Measurements from ENCODE around the gene ZNF197.
"Not testable (repeated sequence)": the region's sequence is repeated elsewhere in the genome, so short reads cannot be mapped to it uniquely, and the experiment has no call there.

Gene ZNF197

DNA sequence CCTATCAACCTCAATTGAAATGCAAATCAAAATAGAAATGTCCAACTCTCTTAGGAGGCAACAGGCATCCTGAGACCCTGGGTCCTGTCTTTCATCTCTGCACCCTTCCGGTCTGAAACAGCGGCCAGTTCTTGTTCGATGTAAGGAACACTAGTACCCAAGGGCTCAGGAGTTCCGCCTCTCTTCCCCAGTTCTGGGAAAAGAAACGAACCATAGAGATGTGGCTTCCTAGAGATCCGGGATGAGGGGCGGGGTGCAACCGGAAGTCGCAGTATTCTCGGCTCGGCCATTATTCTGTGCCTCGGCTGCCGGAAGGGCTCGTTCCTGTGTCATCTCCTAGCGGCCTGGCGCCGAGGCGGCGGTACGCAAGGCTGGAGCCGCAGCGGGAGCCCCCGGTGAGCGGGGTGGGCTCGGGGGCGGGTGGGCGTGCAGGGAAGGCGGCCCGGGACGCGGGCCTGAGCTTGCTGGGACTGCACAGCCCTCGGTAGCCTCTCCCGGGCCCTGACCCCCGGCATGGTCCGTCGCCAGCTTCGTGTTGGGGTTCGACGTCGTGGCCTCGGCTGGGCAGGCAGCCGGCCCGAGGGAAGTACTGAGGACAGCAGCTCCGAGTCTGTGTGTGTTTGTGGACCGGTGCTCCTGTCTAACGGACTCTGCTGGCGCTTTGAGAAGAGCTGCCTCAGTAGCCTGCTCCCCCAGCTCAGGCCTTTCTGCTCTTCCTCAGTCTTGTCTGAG, at the start of gene ZNF197:
TSS of gene ZNF197 (plus strand) at position 288 of the 732 bp plus-strand sequence. CDS start 4,119 bp downstream, outside the sequence.
- TF ChIP-seq, protein P1, sequence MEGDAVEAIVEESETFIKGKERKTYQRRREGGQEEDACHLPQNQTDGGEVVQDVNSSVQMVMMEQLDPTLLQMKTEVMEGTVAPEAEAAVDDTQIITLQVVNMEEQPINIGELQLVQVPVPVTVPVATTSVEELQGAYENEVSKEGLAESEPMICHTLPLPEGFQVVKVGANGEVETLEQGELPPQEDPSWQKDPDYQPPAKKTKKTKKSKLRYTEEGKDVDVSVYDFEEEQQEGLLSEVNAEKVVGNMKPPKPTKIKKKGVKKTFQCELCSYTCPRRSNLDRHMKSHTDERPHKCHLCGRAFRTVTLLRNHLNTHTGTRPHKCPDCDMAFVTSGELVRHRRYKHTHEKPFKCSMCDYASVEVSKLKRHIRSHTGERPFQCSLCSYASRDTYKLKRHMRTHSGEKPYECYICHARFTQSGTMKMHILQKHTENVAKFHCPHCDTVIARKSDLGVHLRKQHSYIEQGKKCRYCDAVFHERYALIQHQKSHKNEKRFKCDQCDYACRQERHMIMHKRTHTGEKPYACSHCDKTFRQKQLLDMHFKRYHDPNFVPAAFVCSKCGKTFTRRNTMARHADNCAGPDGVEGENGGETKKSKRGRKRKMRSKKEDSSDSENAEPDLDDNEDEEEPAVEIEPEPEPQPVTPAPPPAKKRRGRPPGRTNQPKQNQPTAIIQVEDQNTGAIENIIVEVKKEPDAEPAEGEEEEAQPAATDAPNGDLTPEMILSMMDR (IDR thresholded peaks at IDR 0.05) = no peak
- peak; percentile 90 for DNase-seq (ENCODE audit: low spot score)
- peak within 1 kb of the TSS; percentile 82 to 96 for H3K27ac ChIP-seq
- H3K4me3 ChIP-seq = peak within 1 kb of the TSS; percentile 99

DNA sequence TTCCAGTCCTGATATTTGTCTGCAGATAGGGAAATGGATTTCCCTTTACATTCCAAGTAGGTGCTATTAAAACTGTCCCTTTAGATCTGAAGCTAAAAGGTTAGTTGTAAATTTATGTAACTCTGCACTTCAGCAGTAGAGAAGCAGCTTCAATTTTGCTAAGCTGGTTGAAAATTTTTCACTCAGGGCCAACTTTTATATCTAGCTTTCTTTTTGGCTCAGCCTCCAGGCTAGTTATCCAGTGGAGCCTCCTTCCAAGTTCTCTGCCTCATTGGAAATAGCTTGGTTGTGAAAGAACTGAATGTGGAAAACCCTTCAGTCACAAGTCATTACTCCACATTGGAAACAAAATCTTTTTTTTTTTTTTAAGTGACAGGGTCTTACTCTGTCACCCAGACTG, 48.2 kb upstream of the ZNF197 start:
- no peak for DNase-seq (ENCODE audit: low spot score)
- Histone ChIP-seq H3K4me3 (no peak overlapping the region), H3K27ac (no peak overlapping the region)
- TF ChIP-seq, protein P1 (IDR thresholded peaks at IDR 0.05) = no peak

DNA sequence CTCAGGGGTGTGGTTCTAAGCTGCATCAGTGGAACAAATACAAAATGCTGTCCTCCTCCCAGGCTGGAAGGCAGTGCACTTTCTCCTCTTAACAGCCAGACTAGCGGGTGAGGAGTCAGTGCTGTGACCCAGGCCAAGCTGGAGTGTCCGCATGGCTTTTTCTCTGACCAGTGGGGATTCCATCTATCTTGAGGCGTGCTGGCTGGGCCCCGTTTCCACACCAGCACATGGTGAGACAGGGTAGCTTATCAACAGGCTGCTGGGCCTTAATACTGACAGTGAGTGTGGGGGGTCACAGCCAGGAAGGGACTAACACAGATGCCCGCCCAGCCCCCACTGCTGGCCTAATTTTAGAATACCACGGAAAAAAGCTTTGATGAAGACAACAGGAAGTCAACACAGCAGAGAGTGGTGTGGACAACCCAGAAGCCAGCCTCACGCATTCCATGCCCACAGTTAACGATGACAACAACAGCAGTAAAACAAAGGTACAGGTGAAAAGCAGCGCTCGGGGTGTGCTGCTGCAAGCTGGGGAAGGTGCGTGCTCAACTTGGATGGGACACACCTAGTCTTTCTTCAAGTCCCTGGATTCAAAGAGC, 47.4 kb upstream of the ZNF197 start:
- not testable (repeated sequence) for DNase-seq (ENCODE audit: low spot score); H3K4me3 ChIP-seq; H3K27ac ChIP-seq

DNA sequence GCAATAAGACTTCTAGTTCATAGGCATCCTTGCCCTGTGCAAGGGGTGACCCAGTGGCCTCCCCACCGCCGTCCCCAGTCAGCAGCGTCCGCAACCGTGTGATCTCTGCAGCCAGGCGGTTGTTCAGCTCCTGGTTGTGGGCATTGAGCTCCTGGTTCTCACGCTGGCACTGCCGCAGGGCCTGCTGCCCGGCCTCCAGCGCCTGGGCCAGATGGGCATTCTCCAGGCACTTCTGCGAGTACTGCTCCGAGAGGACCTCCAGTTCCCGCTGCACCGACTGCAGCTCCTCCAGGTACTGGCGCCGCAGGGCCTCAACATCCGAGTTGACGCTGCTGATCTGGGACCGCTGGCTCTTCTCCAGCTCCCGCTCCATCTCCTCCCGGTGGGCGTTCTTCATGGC, 46.5 kb upstream of the ZNF197 start:
- not testable (repeated sequence) for DNase-seq (ENCODE audit: low spot score); H3K4me3 ChIP-seq; H3K27ac ChIP-seq

DNA sequence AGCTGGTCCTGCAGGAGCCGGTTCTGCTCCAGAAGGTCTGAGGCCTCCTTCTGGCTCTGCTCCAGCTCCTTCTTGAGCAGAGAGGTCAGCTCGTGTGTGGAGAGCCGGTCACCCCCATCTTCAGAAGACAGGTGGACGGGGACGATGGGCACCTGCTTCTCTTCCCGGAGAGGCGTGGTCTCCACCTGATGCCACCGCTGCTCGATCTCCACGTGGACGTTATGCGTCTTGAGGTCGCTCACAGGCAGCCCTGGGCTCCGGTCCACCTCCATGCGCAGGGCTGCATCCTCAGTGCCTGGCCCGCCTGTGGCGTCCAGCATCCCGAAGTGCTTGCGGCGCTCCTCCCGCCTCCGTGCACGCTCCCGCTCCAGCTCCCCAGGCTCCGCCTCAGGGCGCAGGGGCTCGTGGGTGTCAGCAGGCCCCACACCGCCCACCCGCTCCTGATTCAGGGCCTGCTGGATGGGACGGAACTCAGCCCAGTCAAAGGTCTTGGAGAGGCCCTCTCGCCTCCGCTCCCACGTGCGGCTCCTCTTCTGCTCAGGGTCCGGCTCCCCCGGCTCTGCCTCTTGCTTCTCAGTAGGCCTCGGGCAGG, 45.8 kb upstream of the ZNF197 start:
- DNase-seq (ENCODE audit: low spot score); H3K27ac ChIP-seq; H3K4me3 ChIP-seq: not testable (repeated sequence)

DNA sequence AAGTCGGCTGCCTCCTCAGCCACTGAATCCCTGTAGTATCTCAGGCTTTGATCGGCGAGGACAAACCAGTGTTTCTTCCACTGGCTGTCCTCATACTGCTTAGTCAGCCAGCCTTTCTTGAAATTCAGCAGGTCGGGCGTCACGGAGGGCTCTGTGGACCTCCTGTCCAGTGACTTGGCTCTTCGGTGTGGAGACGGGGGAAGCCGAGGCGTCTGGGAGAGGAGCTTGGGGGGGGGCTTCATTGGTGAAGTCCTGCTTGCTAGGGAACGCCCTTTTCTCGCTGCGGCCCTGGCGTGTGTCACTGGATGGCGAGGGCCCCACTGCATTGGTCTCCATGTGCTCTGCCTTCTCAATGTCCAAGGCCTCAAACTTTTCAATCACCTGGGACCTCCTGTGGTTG, 45.1 kb upstream of the ZNF197 start:
- not testable (repeated sequence) for H3K27ac ChIP-seq; H3K4me3 ChIP-seq; DNase-seq (ENCODE audit: low spot score)

DNA sequence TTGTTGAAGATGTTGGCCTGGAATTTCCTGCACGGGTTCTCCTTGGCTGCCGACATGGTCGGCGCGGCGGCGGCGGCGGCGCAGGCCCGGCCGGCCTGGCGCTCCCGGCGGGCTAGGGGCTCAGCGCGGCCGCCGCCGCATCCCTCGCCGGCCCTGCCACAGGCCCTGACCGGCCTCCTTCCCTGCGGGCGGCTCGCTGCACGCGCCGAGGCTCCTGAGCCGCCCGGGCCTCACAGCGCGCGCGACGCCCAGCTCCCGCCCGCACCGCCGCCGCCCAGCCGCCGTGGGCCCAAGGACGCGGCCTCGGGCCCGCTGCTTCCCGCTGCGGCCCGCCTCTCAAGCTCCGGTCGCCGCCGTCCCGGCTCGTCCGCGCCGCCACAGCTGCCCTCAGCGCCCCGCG, 43.9 kb upstream of the ZNF197 start:
- H3K27ac ChIP-seq; DNase-seq (ENCODE audit: low spot score); H3K4me3 ChIP-seq: not testable (repeated sequence)

DNA sequence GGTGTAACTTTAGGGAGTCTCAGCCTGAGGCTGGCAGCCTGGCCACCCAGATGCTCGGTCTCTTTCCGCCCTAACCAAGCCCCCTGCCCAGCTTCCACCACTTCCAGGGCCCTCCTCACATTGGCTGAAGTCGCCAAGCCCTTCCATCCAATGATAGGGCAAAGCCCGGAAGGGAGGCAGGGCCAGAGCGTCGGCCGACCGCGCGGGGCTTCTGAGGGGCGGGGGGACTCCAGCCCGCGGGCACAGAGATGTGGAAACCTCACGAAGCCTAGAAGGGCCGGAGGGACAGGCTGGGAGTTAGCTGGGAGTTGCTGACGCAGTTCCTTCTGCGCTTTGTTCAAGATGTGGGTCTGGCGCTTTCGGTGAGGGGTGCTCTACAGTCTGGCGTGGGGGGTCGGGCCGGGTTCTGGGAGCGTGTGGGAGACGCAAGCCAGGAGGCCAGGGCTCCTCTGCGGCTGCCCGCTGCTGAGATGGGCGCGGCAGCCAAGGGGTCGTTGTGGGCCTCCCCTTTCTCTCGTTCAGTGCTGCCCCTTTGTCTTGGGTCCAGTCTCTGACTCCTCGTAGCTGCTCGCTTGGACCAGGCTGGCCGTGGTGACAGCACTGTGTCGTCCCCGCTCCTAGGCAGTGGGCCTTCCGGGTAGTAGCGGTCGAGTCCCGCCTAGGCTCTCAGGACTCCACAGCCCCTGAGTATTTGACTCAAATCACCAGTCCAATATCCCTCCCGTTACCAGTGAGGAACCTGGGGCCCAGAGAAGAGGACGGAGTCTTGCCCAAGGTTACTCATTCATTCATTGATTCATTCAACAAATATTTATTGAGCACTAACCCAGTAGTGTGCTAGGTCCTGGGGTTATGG, 40.0 kb upstream of the ZNF197 start, which contains the start of gene ZNF660:
TSS of gene ZNF660 (plus strand) at position 319 of the 856 bp plus-strand sequence. CDS start 9,230 bp downstream, outside the sequence.
- DNase-seq (ENCODE audit: low spot score) = peak; percentile 80
- TF ChIP-seq, protein P1 (IDR thresholded peaks at IDR 0.05) = no peak
- Histone ChIP-seq H3K27ac (peak within 1 kb of the TSS; percentile 61 to 79), H3K4me3 (peak within 1 kb of the TSS; percentile 77)

DNA sequence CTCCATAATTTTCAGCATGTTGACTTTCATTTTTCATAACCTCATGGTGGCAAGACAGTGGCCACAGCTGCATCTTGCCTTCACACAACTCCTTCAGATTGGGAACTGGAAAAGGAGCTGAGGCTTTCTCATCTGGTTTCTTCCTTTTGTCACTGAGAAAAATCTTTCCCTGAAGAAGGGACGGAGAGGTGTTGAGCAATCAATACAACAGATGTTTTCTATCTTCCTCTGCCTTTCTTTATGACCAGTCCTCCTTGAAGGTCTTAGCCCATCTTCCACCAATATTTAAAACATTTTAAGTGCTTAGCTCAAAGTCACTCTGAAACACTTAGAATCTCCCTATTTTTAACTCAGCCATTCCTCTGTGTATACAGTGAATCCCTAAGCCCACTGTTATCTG, 28.2 kb upstream of the ZNF197 start:
- TF ChIP-seq, protein P1 (IDR thresholded peaks at IDR 0.05) = no peak
- Histone ChIP-seq H3K4me3 (no peak overlapping the region), H3K27ac (no peak overlapping the region)
- no peak for DNase-seq (ENCODE audit: low spot score)

Measured in coronary artery (tissue), 2 donors.